ENCODE measurements around the gene WDFY1.

DNA sequence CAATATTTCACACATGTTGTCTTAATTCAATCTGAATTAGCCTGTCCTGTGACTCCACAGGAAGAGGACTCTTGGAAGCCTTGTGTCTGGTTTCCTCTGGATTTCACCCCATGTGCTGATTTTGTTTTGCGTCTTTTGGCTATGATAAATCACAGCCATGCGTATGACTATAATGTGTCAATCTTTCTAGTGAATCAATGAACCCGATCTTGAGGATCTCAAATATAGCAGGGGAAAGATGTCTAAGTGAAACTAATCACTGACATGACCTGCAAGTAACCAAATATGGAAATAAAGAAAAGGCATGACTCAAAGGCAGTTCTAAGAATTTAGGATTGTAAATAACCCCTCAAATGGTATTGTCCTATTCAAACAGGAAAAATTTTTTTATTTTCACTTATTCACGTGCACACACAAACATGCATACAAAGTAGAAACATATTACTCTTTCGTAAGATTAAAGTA is 8.2 kb downstream of the WDFY1 start:
- TF ChIP-seq, protein P1, sequence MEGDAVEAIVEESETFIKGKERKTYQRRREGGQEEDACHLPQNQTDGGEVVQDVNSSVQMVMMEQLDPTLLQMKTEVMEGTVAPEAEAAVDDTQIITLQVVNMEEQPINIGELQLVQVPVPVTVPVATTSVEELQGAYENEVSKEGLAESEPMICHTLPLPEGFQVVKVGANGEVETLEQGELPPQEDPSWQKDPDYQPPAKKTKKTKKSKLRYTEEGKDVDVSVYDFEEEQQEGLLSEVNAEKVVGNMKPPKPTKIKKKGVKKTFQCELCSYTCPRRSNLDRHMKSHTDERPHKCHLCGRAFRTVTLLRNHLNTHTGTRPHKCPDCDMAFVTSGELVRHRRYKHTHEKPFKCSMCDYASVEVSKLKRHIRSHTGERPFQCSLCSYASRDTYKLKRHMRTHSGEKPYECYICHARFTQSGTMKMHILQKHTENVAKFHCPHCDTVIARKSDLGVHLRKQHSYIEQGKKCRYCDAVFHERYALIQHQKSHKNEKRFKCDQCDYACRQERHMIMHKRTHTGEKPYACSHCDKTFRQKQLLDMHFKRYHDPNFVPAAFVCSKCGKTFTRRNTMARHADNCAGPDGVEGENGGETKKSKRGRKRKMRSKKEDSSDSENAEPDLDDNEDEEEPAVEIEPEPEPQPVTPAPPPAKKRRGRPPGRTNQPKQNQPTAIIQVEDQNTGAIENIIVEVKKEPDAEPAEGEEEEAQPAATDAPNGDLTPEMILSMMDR (IDR thresholded peaks at IDR 0.05; ENCODE audit: low read length) = no peak
- TF ChIP-seq EZH2 (IDR thresholded peaks at IDR 0.05; ENCODE audit: borderline replicate concordance, low read length) = no peak
